ENCODE measurements around the gene INSIG1.

DNA sequence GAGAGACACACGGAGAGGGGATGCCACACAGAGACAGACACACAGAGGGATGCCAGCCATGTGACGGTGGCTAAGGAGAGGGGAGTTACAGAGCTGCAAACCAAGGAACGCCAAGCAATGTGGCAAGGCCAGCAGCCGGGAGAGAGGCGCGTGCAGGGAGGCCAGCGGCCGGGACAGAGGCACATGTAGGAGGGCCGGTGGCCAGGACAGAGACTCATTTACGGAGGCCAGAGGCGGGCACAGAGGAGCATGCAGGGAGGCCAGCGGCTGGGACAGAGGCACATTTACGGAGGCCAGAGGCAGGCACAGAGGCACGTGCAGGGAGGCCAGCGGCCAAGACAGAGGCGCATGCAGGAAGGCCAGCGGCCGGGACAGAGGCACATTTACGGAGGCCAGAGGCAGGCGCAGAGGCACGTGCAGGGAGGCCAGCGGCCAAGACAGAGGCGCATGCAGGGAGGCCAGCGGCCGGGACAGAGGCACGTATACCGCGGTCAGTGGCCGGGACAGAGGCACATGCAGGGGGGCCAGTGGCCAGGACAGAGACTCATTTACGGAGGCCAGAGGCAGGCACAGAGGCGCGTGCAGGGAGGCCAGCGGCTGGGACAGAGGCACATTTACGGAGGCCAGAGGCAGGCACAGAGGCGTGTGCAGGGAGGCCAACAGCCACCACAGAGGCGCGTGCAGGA, 40.4 kb downstream of the INSIG1 start:
- TF ChIP-seq POLR2AphosphoS5 (IDR thresholded peaks at IDR 0.05) (no peak), POLR2A (IDR thresholded peaks at IDR 0.05) (no peak), EP300 (IDR thresholded peaks at IDR 0.05) (no peak)
- TF ChIP-seq, protein P1, sequence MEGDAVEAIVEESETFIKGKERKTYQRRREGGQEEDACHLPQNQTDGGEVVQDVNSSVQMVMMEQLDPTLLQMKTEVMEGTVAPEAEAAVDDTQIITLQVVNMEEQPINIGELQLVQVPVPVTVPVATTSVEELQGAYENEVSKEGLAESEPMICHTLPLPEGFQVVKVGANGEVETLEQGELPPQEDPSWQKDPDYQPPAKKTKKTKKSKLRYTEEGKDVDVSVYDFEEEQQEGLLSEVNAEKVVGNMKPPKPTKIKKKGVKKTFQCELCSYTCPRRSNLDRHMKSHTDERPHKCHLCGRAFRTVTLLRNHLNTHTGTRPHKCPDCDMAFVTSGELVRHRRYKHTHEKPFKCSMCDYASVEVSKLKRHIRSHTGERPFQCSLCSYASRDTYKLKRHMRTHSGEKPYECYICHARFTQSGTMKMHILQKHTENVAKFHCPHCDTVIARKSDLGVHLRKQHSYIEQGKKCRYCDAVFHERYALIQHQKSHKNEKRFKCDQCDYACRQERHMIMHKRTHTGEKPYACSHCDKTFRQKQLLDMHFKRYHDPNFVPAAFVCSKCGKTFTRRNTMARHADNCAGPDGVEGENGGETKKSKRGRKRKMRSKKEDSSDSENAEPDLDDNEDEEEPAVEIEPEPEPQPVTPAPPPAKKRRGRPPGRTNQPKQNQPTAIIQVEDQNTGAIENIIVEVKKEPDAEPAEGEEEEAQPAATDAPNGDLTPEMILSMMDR (IDR thresholded peaks at IDR 0.05): no peak
